ENCODE measurements around the gene IL23R.

Gene IL23R

DNA sequence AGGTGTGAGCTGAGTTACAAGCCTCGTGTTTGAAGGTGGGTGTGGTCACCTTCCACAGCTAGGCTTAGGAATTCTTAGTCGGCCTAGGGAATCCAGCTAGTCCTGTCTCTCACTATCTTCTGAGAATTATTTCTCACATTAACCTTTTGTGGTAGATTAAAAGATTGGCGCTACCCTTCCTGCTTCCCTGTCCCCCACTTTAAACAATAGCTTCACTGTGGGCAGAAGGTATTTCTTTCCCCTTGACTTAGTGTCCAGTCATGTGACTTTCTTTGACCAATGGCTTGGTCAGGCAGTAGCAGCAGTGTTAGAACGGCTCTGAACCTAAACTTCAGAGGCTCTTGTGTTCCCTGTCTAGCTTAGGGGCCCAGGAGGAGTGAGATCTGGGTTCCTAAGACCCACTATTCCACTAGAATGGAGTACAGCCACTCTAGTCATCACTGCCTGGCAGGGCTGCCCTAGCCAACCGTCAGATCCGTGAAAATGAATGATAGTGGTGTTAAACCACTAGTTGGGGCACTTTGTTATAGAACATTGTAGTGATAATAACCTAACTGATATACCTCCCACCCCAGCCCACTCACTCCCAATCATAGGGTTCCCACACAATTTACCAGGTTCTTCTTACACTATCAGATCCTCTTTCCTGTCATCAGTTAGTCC is 17.6 kb upstream of the IL23R start:
- DNase-seq (ENCODE audit: low spot score), result no peak

DNA sequence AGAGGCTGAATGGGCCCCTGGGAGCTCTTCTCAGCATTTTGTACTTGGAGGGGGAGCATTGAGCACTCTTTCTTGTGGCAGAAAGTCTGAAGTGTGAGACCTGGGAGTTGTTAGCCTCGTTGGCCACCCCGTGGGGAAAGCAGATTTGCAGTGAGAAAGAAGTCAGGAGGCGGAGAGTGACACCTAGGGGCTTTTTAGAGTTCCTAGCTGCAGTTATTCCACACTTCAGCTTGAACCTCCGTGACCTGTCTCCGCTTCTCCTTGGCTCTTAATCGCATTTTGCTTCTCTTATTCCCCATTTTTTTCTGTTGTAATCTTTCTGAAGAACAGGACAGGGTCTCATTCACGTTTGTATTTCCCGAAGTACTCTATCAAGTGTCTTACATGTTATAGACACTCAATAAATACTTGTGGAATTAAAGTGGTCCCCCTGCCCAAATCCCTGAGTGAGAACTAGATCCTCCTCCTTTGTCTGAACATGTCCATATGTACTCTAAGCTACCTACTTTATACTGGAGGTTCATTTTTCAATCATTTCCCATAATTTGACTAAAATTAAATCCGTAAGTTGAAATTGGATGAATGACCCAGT is 17.0 kb upstream of the IL23R start:
- peak; percentile 62 for DNase-seq (ENCODE audit: low spot score)

GRCh38 chr1:67150931-67151330 is 15.3 kb upstream of the IL23R start:
- DNase-seq (ENCODE audit: low spot score), result no peak

DNA sequence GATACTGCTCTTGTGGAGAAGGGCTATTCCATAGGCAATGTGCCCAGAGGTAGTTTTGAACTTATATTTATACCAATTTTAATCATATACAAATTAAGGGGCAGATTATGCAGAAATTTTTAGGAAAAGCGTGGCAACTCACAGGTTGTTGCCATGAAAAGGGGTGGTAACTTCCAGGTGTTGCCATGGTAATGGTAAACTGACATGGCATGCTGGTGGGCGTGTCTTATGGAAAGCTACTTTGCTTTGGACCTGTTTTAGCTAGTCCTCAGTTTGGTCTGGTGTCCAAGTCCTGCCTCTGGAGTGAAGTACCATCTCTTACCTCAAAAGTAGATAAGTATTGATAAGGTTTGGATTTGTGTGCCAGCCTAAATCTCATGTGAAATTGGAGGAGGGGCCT is 7.9 kb upstream of the IL23R start:
- no peak for DNase-seq (ENCODE audit: low spot score)

GRCh38 chr1:67159233-67159632 is 7.0 kb upstream of the IL23R start:
- no peak for DNase-seq (ENCODE audit: low spot score)

DNA sequence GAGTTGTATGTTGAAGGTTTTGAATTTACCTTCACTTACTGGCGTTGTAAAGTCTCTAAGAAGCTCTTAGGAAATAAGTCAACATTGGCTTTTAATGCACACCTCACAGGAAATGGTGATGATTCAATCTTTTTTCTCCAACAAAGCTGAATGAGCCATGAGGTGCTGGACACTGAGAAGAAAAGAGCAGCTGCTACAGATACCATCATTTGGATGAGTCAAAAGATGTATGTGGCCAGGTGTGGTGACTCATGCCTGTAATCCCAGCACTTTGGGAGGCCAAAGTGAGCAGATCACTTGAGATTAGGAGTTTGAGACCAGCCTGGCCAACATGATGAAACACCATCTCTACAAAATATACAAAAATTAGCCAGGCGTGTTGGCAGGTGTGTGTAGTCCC is 3.3 kb upstream of the IL23R start:
- no peak for DNase-seq (ENCODE audit: low spot score)

DNA sequence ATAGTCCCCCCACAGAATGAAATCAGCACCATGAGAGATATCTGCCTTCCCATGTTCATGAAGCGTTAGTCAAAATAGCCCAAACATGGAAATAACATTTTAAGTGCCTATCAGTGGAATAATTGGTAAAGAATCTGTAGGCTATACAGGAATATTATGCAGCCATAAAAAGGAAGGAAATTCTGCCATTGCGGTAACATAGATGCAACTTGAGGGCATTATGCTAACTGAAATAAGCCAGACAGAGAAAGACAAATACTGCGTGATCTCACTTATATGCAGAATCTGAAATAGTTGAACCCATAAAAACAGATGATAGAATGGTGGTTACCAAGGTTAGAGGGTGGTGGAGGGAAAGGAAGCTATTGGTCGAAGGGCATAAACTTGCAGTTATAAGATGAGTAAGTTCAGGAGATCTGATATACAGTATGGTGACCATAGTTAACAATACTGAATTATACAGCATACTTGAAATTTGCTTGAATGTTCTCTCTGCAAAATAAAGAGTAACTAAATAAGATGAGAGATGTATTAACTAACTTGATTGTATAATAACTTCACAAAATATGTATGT is 699 bp upstream of the IL23R start:
- DNase-seq (ENCODE audit: low spot score), result no peak

DNA sequence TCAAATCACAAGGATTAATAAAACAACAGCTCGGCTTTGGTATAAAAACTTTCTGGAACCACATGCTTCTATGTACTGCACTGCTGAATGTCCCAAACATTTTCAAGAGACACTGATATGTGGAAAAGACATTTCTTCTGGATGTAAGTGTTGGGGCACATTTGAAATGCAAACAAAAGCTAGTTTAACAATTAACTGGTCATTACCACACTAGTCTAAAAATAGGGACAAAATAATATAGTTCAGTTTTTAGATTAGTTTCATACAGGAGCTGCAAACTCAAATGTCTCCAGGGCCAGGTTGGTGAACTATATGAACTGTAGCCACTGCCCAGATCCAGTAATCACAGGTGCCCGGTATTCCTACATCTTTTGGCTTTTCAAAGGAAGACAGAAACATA is 3.2 kb downstream of the IL23R start:
- DNase-seq (ENCODE audit: low spot score), result no peak

DNA sequence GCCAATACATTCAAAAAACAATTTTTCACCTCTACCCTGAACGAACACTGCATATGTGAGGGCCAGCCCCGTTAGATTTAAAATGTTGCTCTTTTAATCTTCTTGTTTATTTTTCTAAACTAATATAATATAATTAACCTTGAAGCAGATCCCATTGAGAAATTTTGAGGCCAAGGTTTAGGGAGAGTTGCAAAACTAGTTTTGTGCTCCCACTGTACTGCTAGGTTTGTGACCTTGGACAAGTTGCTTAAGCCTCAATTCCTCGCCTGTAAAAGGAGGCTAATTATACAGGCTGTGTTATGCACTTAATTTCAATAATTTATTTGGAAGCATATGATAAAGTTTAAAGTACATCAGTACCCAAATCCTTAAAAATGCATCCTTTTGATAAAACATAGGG is 3.7 kb downstream of the IL23R start:
- DNase-seq (ENCODE audit: low spot score), result no peak

DNA sequence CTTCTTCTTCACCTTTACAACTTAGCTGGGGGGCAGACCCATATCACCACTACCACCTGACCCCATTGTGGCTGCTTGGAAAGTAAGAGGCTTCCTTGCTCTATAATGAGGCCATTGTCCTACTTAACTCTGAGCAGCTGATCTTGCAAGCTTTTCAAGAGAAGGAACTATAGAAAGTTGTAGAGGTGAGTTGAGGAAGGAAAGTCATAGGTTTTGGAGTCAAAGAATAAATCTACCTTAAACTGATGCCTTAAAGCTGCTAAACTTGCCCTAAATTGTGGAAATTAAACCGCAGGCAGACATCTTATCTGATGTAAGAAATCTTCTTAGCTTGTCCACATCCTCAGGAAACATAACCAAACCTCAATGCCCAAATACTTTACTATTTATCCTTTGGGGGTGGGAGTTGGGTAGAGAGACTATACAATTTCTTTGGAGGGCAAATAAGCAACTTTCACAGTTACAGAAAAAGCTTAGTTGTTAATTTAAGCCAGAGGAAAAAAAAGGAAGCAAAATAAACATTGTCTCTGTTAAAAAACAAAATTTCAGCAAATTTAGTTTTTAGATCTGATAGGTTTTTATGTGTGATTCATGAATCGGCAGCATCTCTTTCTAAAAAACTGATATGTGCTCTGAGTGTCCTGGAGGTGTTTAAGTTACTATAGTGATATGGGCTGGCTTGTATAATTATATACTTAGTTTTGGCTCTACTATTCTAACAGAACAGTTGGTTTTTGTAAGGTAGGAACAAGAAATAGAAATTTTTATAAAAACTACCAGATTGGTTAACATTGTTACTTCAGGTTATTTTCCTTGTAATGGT is 4.7 kb downstream of the IL23R start:
- no peak for DNase-seq (ENCODE audit: low spot score)

DNA sequence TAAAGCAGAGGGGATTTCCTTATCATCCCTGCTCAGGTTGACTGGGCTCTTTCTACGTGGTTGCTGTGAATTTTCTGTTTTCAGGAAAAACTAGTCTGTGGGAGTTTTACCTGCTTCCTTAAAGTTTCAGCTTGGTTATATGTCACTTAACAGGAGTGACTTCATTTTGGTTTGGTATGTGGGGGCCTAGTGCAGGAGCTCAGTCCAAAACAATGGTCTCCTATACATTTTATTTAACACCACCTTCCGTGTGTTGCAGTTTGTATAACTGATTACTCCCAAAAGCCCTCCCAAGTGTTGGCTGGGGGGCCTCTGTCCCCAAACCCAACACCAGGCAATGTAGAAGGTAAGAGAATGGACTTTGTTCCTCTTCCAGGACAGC is 5.3 kb downstream of the IL23R start:
- no peak for DNase-seq (ENCODE audit: low spot score)

- DNase-seq (ENCODE audit: low spot score), result no peak
These were observed 5.7 kb downstream of the IL23R start for GRCh38 chr1:67171978-67172377.

- DNase-seq (ENCODE audit: low spot score), result no peak
These were observed 7.7 kb downstream of the IL23R start for GRCh38 chr1:67173988-67174387.

DNA sequence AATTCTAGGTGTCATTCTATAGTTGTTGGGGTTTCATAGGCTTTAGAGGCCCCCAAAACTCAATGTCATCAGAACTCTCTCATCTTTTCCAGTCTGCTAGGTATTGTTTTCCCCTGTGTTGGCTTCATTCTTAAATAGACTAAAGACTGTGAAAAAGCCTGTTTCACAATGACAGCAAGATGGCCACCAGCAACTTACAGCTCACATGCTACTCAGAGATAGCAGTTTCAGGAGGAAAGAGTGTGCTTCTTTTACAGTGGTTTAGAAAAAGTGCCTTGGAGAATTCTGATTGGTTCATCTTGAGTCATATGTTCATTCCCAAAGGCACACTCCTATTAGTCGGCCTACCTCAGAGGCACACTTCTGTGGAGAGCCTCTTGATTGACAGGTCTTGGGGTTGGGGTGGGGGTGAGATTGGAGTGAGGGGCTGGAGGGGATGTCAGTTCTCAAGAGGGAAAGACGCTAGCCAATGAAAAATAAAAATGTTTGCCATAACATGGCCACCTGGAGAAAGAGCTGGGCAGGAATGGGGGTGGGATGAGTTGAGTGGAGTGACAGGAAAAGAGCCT is 8.5 kb downstream of the IL23R start:
- DNase-seq (ENCODE audit: low spot score), result no peak

- no peak for DNase-seq (ENCODE audit: low spot score)
These were observed 9.4 kb downstream of the IL23R start for GRCh38 chr1:67175530-67176087.

DNA sequence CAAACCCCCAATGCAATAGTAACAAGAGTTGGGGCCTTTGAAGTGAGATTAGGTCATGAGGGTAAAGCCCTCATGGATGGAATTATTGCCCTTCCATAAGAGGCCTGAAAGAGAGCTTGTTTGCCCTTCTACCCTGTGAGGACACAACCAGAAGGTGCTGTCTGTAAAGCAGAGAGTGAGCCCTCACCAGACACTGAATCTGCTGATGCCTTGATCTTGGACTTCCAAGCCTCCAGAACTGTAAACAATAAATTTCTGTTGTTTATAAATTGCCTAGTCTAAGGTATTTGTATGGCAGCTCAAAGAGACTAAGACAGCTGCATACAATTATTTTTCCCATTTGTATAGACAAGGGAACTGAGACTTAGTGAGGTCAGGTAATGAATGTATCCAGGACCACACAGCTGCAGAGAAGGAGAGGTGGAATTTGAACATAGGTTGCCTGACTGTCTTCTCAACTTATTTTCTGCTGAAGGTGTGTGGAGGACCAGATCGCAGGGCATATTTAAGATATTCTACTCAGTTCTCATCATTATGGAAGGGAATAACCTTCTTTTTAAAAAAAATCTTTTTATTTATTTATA is 18.7 kb downstream of the IL23R start:
- no peak for DNase-seq (ENCODE audit: low spot score)

DNA sequence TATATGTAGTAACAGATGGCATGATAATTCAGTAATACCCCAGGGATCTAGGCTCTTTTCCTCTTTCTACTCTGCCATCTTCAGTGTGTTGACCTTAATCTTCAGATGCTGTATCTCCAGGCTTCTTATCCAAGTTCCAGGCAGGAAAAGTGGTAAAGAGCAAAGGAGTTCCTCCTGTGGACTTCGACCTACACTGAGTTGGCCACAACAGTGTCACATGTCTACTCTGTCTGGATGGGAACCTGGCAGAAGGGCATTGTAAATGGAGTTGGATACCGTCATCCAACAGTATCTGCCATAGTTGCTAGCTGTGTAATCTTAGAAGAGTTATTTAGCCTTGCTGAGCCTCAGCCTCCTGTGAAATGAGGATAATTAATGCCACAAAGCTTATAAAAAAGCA is 21.9 kb downstream of the IL23R start:
- DNase-seq (ENCODE audit: low spot score), result no peak

DNA sequence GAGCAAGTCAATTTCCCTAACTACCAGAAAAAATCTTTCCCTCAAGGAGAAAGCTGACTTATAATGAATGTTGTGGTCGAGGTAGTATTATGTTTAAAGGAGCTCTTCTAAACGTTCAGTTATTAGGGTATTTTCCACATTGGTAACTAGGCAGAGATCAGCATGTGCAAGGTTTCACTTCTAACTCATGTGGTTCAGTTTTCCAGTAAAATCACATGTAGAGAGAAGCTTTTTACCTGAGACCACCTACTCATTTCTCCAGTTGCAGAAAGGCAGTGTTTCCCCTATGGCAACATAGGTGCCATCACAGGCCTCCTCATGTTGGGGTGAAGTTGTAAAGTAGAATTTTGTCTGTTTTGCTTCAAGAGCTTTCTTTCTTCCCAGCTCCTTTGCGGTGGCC is 23.7 kb downstream of the IL23R start:
- no peak for DNase-seq (ENCODE audit: low spot score)

DNA sequence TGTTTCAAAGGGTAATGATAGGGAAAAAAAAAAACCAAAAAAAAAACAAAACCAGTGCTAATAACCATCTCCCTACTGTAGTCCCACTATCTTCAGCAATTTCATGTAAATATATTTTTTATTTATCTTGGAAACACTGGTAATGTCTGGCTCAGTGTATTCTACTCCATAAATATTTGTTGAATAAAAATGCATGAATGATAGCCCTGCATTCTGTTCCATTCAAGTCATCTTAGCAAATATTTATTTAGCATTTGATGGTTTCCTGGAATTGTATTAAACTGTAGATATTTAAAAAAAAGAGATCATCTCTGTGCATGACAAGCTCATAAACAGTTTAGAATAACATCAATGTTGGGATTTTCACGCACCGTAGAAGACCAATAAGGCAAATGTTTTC is 24.2 kb downstream of the IL23R start:
- DNase-seq (ENCODE audit: low spot score), result no peak

DNA sequence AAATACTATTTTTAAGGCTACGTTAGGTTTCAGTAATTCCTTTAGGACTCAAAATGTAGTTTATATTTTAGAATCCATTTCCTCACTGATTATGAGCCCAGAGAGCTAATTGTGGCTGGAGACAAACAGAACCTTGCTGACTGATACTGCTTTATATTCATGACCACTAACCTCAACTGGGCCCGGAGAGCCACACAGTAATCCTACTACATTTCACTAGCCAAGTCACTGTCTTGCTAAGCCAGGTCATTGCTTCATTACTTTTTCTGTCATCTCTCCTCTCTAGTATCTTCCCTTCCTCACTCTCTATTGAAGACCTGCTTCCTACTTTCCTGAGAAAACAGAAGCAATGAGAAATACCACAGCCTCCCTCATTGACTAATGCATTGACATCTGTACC is 24.7 kb downstream of the IL23R start:
- no peak for DNase-seq (ENCODE audit: low spot score)

GRCh38 chr1:67191668-67192520 is 25.6 kb downstream of the IL23R start:
- DNase-seq (ENCODE audit: low spot score), result no peak

All from cerebellar cortex (tissue), 1 donor.